ENCODE measurements around the gene HS3ST5.
"Not testable (repeated sequence)": the region's sequence is repeated elsewhere in the genome, so short reads cannot be mapped to it uniquely, and the experiment has no call there.

HS3ST5 gene

GRCh38 chr6:114218437-114219340 lies 124.1 kb downstream of the HS3ST5 start:
- no peak for DNase-seq (ENCODE audit: low spot score)
- in situ Hi-C loops (cut with MboI; ENCODE audit: low sequenced_read_pairs, unreplicated experiment) = no loop called here
- TF ChIP-seq, protein P1, sequence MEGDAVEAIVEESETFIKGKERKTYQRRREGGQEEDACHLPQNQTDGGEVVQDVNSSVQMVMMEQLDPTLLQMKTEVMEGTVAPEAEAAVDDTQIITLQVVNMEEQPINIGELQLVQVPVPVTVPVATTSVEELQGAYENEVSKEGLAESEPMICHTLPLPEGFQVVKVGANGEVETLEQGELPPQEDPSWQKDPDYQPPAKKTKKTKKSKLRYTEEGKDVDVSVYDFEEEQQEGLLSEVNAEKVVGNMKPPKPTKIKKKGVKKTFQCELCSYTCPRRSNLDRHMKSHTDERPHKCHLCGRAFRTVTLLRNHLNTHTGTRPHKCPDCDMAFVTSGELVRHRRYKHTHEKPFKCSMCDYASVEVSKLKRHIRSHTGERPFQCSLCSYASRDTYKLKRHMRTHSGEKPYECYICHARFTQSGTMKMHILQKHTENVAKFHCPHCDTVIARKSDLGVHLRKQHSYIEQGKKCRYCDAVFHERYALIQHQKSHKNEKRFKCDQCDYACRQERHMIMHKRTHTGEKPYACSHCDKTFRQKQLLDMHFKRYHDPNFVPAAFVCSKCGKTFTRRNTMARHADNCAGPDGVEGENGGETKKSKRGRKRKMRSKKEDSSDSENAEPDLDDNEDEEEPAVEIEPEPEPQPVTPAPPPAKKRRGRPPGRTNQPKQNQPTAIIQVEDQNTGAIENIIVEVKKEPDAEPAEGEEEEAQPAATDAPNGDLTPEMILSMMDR (IDR thresholded peaks at IDR 0.05; ENCODE audit: borderline replicate concordance, control extremely low read depth, extremely low read depth, insufficient read depth, missing control alignments) = no peak

- DNase-seq (ENCODE audit: low spot score); in situ Hi-C loops (cut with MboI; ENCODE audit: low sequenced_read_pairs, unreplicated experiment): not testable (repeated sequence)
These were observed 124.8 kb downstream of the HS3ST5 start for GRCh38 chr6:114217996-114218395.

DNA sequence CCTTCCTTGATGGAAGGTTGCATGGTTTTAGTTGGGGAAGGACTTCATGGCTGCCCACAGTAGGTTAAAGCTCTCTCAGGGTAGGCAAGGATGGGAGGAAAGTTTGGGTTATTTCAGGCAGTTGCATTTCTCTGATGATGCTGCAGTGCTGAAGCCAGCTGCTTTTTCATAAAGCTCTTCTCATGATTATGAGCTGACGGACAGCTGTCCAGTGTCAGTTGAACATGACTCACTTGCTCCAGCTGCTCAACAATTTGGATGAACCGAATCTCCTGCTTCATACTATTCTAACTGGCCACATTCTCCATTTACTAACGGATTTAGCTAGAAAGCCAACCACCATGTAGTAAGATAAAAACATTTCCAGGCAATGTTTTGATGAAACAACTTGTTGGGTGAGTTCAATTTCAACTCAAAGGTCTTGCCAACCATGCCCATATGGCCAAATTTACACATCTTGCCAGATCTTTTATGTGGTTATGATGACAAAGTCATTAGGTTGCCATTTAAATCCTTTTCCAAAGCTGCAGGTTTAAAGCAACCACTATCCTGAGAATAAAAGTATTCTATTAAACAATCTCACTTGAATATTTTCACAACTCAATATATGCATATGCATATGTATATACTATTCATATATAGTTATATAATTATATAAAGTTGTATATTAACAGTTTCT lies 125.9 kb downstream of the HS3ST5 start:
- TF ChIP-seq, protein P1 (IDR thresholded peaks at IDR 0.05; ENCODE audit: borderline replicate concordance, control extremely low read depth, extremely low read depth, insufficient read depth, missing control alignments) = no peak
- no peak for DNase-seq (ENCODE audit: low spot score)
- in situ Hi-C loops (cut with MboI; ENCODE audit: low sequenced_read_pairs, unreplicated experiment) = no loop called here

DNA sequence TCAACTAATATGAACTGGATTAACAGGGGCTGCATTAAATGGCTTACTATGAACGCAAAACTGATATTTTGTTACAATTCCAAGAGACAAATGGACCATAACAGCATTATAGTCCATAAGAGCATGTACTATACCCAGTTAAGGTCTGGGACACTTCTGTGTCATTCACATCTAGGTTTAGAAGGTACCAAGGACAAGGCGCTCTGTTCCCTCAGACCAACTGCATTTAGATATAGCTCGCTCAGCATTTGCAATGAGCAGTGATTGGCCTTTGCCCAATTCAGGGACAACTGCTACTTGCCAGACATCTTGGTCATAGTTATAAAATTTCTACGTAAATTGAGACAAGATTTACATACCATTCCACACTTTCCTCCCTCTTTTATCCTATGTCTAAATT lies 132.4 kb downstream of the HS3ST5 start:
- TF ChIP-seq, protein P1 (IDR thresholded peaks at IDR 0.05; ENCODE audit: borderline replicate concordance, control extremely low read depth, extremely low read depth, insufficient read depth, missing control alignments) = no peak
- DNase-seq (ENCODE audit: low spot score) = no peak
- in situ Hi-C loops (cut with MboI; ENCODE audit: low sequenced_read_pairs, unreplicated experiment) = no loop called here

DNA sequence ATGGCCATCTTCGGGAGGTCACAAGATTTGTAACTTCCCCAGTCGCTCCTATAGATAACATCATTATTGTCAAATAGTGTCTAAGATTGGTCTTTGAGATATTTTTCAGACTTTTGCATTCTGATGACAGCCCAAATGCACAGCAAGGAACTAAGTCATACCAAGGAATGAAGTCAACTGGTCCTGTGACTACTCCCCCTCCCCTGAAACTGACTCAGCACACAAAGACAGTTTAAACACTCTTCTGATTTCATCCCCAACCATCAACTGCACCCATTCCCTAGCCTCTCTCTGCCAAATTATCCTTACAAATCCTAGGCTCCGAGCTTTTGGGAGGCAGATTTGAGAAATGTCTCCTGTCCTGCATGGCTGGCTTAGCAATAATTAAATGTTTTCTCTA lies 139.4 kb downstream of the HS3ST5 start:
- TF ChIP-seq, protein P1 (IDR thresholded peaks at IDR 0.05; ENCODE audit: borderline replicate concordance, control extremely low read depth, extremely low read depth, insufficient read depth, missing control alignments) = no peak
- no peak for DNase-seq (ENCODE audit: low spot score)
- in situ Hi-C loops (cut with MboI; ENCODE audit: low sequenced_read_pairs, unreplicated experiment) = no loop called here

GRCh38 chr6:114202389-114202788 lies 140.4 kb downstream of the HS3ST5 start:
- TF ChIP-seq, protein P1 (IDR thresholded peaks at IDR 0.05; ENCODE audit: borderline replicate concordance, control extremely low read depth, extremely low read depth, insufficient read depth, missing control alignments) = no peak
- no peak for DNase-seq (ENCODE audit: low spot score)
- in situ Hi-C loops (cut with MboI; ENCODE audit: low sequenced_read_pairs, unreplicated experiment) = no loop called here

DNA sequence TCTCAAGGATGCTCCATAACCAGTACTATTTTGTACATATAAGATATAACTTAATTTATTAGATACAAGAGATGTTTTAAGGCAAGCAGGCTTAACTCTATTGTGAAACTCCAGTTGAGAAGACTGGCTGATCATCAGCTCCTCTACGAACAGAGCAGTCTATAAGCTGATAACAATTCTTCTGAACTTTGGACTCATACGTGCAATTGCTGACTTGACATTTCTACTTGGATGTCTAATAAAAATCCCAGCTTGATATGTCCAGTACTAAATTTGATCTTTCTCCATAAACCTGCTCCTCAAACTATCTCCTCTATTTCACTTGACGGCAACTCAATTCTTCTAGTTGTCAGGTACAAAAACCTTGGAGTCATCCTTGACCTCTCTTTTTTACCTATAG lies 141.9 kb downstream of the HS3ST5 start:
- in situ Hi-C loops (cut with MboI; ENCODE audit: low sequenced_read_pairs, unreplicated experiment) = no loop called here
- TF ChIP-seq, protein P1 (IDR thresholded peaks at IDR 0.05; ENCODE audit: borderline replicate concordance, control extremely low read depth, extremely low read depth, insufficient read depth, missing control alignments) = no peak
- no peak for DNase-seq (ENCODE audit: low spot score)
